GM12872 (cell line): Measurements from ENCODE around the gene BCL7A.

Experiments
- CTCF ChIP-seq: IDR thresholded peaks from 3 replicates; pipeline ENCODE4 v1.5.1; 2011; ENCODE audit warnings: low read depth, mild to moderate bottlenecking, low read length, moderate library complexity; ENCODE audit not compliant: insufficient read depth

Gene BCL7A

GRCh38 chr12:122018457-122018856 lies 3.2 kb upstream of the BCL7A start:
- no peak for TF ChIP-seq CTCF

GRCh38 chr12:122018937-122019336 lies 2.7 kb upstream of the BCL7A start:
- no peak for TF ChIP-seq CTCF

- no peak for TF ChIP-seq CTCF
Measured at GRCh38 chr12:122020795-122021192, 890 bp upstream of the BCL7A start.

- TF ChIP-seq CTCF = no peak
Measured at GRCh38 chr12:122021193-122021821, 377 bp upstream of the BCL7A start.

DNA sequence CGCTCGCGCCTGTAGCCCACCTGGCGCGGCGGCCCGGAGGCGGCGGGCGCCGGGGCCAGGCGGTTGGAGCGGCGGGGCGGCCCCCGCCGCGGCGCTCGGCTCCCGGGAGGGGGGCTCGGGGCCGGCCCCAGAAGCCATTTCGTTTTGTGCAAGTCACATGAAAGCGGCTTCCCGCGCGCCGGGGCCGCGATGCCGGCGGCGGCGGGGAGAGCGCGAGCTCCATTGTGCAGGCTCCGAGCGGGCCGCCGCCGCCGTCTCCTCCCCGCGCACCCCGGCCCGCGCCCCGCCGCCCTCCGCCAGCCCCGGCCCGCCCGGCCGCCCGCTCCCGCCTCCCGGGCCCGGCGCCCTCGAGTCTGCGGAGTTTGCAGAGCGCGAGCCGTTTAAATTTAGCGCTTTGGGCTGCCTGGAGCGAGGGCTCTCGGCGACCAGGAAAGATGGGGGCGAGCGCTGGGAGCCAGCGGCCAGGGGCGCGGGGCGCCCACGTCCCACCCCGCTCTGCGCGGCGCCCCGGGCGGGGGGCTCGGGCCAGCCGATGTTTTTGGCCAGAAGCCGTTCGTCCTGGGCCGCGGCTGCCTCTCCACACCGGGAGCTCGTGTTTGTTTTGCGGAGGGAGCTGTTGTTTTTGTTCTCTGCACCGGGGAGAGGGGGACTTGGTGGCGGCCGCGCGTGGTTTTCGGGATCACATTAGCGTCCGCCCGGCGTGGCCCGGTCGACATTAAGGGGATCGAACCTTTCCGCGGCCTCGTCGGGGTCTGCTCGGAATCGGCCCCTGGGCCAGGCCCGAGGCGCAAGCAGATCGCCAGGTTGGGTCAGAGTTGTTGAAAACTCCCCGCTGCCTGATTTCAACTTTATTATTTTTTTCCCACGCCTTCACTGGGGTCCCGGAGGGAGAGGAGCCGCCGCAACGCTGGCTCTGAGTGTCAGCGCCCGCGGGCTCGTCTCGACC lies 982 bp downstream of the BCL7A start:
- no peak for TF ChIP-seq CTCF

- no peak for TF ChIP-seq CTCF
Measured at GRCh38 chr12:122023339-122024131, 1.9 kb downstream of the BCL7A start.

- 0 out of 3 replicates have a peak, but pooled peaks have one; percentile 22 for TF ChIP-seq CTCF
Measured at GRCh38 chr12:122024132-122024785, 2.6 kb downstream of the BCL7A start.
